Thyroid gland (tissue), 4 donors: ENCODE results near the gene ADARB1. TPM values are rescaled to one million over a fixed set of nuclear protein-coding genes. Genes with fewer than 3 reads are reported as not detected.

Experiments used
- DNase-seq, 2 donors: peaks; one replicate each; pipeline ENCODE4 v3.0.0-alpha.2; 2019
- H3K27ac ChIP-seq, 3 donors: fragments of 200-600 bp; sonication (generic); 1 replicate in 2 of 3; 2 replicates in 1 of 3; pipeline ENCODE4 v1.5.1; 2016 to 2019; ENCODE audit warnings: mild to moderate bottlenecking in 1 of 3, moderate library complexity in 1 of 3
- H3K27me3 ChIP-seq: fragments of 200-600 bp; sonication (generic); one replicate; pipeline ENCODE4 v1.5.1; 2019
- H3K36me3 ChIP-seq, 2 donors: fragments of 200-600 bp; sonication (generic); one replicate each; pipeline ENCODE4 v1.5.1; 2016 to 2019
- H3K4me1 ChIP-seq, 2 donors: fragments of 200-600 bp; sonication (generic); one replicate each; pipeline ENCODE4 v1.5.1; 2017 to 2019
- H3K4me3 ChIP-seq, 3 donors: fragments of 200-600 bp; sonication (generic); replicated peaks in 1 of 3; 1 replicate in 2 of 3; 2 replicates in 1 of 3; pipeline ENCODE4 v1.5.1; 2016; ENCODE audit warnings: mild to moderate bottlenecking in 1 of 3
- H3K9me3 ChIP-seq: fragments of 200-600 bp; sonication (generic); one replicate; pipeline ENCODE4 v1.5.1; 2017
- POLR2A ChIP-seq, 2 donors: fragments of 450-650 bp; IDR thresholded peaks; one replicate each; pipeline ENCODE4 v1.6.1; 2017; ENCODE audit warnings: antibody characterized with exemption in 2 of 2, mild to moderate bottlenecking in 2 of 2, moderate library complexity in 1 of 2
- WGBS, 2 donors: methylation state at CpG; one replicate each; pipeline ENCODE4 v1.1.5; 2017; 5-methylcytosine and 5-hydroxymethylcytosine counted together
- intact Hi-C: fragments of 100-400 bp; cut with DNase I; formaldehyde crosslinking; loops from one replicate; pipeline ENCODE4 v1.15.1; 2023
- total RNA-seq, 4 donors: library from RNA; depleted of rRNA; stranded (reverse); fragments of >200 nt; gene quantifications; one replicate each; pipeline ENCODE4 v1.2.3, GENCODE V29; 2016
- TF ChIP-seq, protein P1 (sequence below), 6 experiments: fragments of 200-600 bp in 3 of 6; fragments of 450-650 bp in 3 of 6; sonication (generic) in 3 of 6; IDR thresholded peaks; one replicate each; pipeline ENCODE4 v1.5.1; 2016 to 2019; ENCODE audit warnings: antibody characterized with exemption in 6 of 6, mild to moderate bottlenecking in 2 of 6, inconsistent platforms in 1 of 6, moderate library complexity in 1 of 6

ADARB1 gene
- total RNA-seq, 4 donors from 2014 or later = 5.0 to 20.2 (median 10.1) TPM

GRCh38 chr21:45211661-45212060, 137.3 kb downstream of the ADARB1 start:
- no peak for TF ChIP-seq POLR2A (IDR thresholded peaks at IDR 0.05)
- TF ChIP-seq, protein P1, sequence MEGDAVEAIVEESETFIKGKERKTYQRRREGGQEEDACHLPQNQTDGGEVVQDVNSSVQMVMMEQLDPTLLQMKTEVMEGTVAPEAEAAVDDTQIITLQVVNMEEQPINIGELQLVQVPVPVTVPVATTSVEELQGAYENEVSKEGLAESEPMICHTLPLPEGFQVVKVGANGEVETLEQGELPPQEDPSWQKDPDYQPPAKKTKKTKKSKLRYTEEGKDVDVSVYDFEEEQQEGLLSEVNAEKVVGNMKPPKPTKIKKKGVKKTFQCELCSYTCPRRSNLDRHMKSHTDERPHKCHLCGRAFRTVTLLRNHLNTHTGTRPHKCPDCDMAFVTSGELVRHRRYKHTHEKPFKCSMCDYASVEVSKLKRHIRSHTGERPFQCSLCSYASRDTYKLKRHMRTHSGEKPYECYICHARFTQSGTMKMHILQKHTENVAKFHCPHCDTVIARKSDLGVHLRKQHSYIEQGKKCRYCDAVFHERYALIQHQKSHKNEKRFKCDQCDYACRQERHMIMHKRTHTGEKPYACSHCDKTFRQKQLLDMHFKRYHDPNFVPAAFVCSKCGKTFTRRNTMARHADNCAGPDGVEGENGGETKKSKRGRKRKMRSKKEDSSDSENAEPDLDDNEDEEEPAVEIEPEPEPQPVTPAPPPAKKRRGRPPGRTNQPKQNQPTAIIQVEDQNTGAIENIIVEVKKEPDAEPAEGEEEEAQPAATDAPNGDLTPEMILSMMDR (IDR thresholded peaks at IDR 0.05) = no peak
- Histone ChIP-seq H3K4me1 (no peaks in the 10 kb centered on the region), H3K4me3 (no peak overlapping the region), H3K36me3 (no peaks in the 10 kb centered on the region), H3K27me3 (no peaks in the 10 kb centered on the region), H3K27ac (no peak overlapping the region), H3K9me3 (no peaks in the 10 kb centered on the region)
- DNase-seq = no peak
- 69 to 77% methylated on average over 9 of the region's 9 CpGs for WGBS, 2 donors
- intact Hi-C loops = no loop called here

- Histone ChIP-seq H3K27me3 (no peaks in the 10 kb centered on the region), H3K9me3 (no peaks in the 10 kb centered on the region), H3K36me3 (no peaks in the 10 kb centered on the region), H3K27ac (no peak overlapping the region), H3K4me1 (no peaks in the 10 kb centered on the region), H3K4me3 (no peak overlapping the region)
- WGBS, 2 donors = 96 to 99% methylated on average over 2 of the region's 2 CpGs
- no peak for DNase-seq
- TF ChIP-seq, protein P1 (IDR thresholded peaks at IDR 0.05) = no peak
- no peak for TF ChIP-seq POLR2A (IDR thresholded peaks at IDR 0.05)
- intact Hi-C loops = no loop called here
Observed at GRCh38 chr21:45213392-45213791, 139.0 kb downstream of the ADARB1 start.

DNA sequence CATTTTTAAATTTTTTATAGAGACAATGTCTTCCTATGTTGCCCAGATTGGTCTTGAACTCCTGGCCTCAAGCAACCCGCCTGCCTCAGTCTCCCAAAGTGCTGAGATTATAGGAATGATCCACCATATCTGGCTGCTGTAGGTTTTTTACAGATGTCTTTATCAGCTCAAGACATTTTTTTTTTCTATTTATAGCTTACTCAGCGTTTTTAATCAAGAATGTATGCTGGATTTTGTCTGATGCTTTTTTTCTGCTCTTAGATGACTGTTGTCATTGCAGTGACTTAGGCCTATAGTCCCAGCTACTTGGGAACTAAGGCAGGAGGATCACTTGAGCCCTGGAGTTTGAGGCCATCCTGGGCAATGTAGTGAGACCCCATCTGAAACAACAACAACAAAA, 140.8 kb downstream of the ADARB1 start:
- no peaks in the 10 kb centered on the region for H3K36me3 ChIP-seq
- H3K27me3 ChIP-seq = no peaks in the 10 kb centered on the region
- 90 to 94% methylated on average over 2 of the region's 2 CpGs for WGBS, 2 donors
- H3K4me1 ChIP-seq = no peaks in the 10 kb centered on the region
- no peak for DNase-seq
- H3K27ac ChIP-seq = no peak overlapping the region
- intact Hi-C loops = no loop called here
- TF ChIP-seq POLR2A (IDR thresholded peaks at IDR 0.05) = no peak
- TF ChIP-seq, protein P1 (IDR thresholded peaks at IDR 0.05) = no peak
- no peak overlapping the region for H3K4me3 ChIP-seq
- no peaks in the 10 kb centered on the region for H3K9me3 ChIP-seq

DNA sequence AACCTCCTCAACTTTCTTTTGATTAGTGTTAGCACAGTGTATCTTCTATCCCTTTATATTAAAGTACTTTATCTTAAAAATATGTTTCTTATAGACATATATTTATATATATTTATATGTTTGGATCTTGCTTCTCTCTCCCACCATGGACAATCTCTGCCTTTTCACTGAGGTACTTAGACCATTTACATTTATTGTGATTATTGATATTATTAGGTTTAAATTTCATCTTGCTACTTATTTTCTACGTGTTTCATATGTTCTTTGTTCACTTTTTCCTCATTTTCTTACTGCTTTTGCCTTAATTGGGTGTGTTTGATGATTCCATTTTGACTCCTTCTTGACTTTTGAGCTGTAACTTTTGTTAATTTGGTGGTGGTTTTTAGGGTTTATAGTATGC, 142.6 kb downstream of the ADARB1 start:
- Histone ChIP-seq H3K36me3 (no peaks in the 10 kb centered on the region), H3K4me3 (no peak overlapping the region), H3K27me3 (no peaks in the 10 kb centered on the region), H3K27ac (no peak overlapping the region), H3K9me3 (no peaks in the 10 kb centered on the region), H3K4me1 (no peaks in the 10 kb centered on the region)
- WGBS, 2 donors = 82 to 84% methylated on average over 1 of the region's 1 CpG
- intact Hi-C loops = no loop called here
- no peak for DNase-seq
- TF ChIP-seq, protein P1 (IDR thresholded peaks at IDR 0.05) = no peak
- no peak for TF ChIP-seq POLR2A (IDR thresholded peaks at IDR 0.05)

DNA sequence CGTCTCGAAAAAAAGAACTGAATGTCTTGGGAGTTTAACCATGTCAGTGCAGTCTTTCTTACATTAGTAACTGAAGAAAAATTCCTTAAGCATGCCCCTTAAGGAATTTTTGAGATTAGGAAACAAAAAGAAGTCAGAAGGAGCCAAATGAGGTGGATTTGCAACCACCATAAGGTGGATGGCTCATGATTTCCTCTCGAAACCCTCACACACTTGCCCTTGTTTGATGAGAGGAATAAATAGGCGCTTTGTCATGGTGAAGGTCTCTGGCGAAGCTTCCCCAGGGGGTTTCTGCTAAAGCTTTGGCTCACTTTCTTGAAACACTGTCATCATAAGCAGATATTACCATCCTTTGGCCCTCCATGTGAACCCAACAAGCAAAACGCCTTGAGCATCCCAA, 145.1 kb downstream of the ADARB1 start:
- no peaks in the 10 kb centered on the region for H3K27me3 ChIP-seq
- H3K27ac ChIP-seq = no peak overlapping the region
- no peaks in the 10 kb centered on the region for H3K36me3 ChIP-seq
- no peaks in the 10 kb centered on the region for H3K9me3 ChIP-seq
- DNase-seq = no peak
- TF ChIP-seq, protein P1 (IDR thresholded peaks at IDR 0.05) = no peak
- no peak for TF ChIP-seq POLR2A (IDR thresholded peaks at IDR 0.05)
- H3K4me1 ChIP-seq = no peaks in the 10 kb centered on the region
- WGBS, 2 donors = 93 to 98% methylated on average over 6 of the region's 6 CpGs
- H3K4me3 ChIP-seq = no peak overlapping the region
- intact Hi-C loops = no loop called here
